Fibroblast of skin of back (primary cell): ENCODE data around the gene PLXNA4.
"Not testable (repeated sequence)": the region's sequence is repeated elsewhere in the genome, so short reads cannot be mapped to it uniquely, and the experiment has no call there.

ENCODE experiments used
- DNase-seq: peaks from one replicate; pipeline ENCODE4 v3.0.0-alpha.2; 2013

Gene PLXNA4

DNA sequence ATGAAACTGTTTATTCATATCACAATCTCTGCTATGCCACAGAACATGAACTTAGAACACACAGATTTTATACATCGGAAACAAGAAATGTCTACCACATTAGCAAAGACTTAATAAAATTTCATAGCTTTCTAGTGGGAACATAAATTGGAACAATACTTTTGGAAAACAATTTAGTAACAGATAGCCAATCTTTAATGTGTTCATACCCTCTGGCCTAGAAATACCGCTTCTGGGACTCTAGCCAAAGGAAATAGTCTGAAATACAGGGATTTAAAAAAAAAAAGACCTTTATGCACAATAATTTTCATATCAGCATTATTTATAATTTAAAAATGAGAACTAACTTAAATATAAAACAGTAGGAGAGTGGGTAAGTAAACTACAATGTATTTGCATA lies 168.5 kb downstream of the PLXNA4 start:
- DNase-seq = peak; percentile 28

DNA sequence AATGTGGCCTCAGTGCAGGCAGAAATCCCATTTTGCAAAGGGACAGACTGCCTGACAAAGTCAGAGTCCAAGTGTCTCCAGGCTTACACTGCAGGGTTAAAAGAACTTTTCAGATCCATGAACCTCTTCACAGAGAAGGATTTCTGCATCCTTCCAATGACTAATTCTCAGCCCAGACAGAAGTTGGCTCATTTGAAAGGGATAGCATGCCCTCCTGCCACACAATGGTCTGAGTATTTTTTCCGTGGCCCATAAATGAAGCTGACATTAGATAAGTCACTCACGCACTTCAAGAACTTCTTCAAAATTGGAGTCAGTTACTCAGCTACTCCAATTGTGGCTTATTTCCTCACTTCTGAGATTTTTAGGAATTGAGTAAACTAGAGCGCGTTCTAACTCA lies 170.2 kb downstream of the PLXNA4 start:
- DNase-seq = no peak

DNA sequence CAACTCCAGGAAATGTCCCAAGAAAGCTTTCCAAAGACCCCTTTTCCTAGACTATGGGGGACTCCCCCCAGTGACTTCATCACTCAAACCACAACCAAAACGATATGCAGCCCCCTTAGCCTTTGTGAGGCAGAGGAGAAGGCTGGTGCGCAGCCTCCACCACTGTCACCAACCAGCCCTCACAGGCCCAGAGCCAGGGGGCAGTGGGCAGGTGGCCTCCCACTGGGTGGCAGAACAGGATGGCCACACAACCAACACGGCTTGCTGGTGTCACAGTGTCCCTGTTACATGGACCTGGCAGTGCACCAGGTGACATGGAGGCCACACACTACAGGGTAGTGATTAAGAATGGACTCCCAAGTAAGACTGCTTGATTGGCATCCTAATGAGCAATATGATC lies 172.0 kb downstream of the PLXNA4 start:
- no peak for DNase-seq

DNA sequence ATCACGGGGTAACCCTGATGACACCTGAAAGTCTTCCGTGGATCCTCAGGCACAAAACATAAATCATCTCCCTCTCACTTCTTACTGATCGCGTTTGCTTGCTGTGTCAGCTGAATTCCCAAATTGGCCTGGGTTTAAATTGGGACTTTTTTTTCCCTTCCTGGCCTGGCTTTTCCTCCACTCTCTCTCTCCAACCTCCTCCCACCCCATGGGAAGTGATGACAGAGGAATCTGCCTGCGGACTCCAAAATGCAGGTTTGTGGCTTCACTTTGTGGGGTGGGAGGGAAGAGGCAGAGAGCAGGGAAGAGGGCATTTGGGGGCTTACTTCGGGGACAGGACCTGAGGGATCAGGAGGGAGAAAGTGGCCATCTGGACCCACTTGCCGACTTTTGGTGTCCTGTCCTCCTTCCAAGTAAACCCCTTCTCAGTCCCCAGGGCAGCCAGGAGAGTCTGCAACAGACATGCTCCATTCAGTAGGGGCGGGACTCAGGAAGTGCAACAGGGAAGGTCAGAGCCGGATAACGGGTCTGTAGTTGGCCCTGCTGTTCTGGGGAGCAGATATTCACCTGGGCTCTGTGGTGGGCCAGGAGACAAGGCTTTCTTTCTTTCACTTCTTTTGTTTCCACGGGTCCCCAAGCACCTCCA lies 172.7 kb downstream of the PLXNA4 start:
- DNase-seq = no peak

DNA sequence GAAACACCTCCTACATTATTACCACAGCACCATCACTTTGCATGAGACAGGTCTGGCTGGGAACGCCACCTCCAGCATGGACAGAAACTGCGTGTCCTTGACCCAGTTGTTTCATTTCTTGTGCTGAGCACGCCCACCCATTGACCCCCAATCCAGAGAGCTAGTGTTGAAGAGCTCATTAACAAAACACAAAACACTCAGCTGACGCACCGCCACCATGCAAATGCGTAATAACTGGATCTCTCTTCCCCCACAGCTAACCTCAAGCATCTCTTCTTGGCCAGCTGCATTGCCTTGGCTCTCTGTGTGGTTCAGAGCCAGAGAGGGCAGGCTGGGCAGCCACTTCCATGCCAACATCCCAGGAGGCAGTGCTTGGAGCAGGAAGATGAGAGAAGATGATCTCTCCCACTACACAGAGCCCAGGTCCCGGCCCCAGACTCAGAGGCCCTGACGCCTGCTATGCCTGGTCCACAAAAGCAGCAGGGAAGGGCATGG lies 173.5 kb downstream of the PLXNA4 start:
- DNase-seq = no peak

DNA sequence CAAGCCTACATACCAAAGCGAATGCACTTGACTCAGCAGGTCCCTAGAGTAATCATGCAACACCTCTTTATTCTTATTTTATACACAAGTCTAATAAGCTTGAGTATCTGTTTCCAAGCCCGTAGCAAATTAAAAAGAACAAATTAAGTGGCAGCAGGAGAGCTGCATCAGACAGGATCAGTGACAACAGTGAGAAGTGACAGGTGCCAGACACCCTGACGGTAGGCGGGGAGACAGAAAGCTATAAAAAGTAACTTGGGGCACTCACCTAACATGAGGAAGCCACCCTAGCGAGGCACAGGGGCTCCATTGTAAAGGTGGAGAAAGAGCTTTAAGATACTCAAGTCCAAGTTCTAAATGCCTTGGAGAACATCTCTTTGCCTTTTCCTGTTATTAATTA lies 174.2 kb downstream of the PLXNA4 start:
- no peak for DNase-seq

DNA sequence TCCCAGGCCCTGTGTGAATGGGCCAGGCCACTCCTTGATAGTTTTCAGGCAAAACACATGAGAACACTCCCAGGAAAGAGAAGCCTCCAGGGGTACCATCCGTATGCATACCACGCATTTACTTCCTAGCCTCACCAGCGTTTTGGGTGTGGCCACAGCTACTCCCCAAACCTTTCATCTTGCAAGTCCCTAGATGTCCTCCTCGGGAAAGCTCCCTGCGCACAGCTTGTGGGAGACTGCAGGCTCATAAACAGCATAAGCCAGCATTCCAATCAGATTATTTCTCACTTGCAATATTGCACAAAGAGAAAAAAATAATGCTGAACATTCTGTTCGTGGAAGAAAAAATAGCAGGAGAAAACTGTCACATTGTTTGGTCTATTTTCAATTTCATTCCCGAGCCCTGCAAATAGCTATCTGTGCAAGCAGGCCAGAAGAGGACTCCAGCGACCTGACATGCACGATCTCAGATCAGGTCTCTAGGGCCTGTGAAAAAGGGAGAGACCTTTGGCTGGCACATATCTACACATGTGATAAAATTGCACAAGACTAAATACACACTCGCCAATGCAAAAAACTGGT lies 175.6 kb downstream of the PLXNA4 start:
- no peak for DNase-seq

DNA sequence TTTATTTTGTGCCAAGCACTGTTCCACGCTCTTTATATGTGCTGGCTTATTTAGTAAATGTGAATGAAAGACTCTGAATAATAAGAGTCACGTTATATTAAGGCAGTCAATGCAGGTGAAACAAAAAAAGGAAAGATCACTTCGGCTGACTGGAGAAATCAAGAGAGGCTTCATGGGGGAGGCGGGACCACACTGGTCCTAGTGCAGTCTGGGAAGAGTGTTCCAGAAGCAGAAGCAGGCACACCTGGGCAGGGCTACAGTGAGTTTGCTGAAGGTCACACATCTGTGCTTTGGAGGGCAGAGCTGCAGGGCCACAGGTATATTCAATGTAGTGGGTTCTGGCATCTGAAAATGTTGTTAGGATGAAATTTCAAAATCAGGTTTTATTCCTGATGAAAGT lies 176.9 kb downstream of the PLXNA4 start:
- DNase-seq = no peak

DNA sequence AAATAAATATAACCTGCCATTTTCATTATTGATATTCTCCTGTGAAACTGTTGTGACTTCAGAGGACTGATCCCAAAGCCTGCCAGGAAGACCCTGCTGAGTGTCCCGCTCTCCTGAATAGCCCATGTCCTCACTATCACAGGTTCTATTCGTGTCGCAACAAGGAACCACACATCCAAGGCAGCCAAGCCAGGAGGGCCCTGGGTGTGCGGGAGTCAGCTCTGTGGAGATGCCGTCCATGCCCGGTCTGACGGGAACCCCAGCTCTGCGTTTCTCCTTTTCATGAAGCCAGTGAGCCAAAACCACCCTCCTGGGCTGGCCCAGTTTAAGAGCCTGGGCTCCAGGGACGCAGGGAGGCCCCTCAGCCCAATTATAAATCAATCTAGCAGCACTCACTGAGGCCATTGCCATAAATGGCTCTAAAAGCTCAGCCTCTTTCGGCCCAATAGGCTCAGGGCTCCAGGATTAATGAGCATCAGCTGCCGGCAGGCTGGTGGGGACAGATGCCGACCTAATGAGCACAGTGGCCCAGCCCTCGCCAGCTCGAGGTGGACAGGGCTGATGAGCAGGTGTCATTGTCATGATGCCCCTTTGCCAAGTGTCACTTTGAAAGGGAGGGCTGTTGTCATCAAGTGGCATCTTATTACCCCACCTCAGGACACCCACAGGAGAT lies 177.9 kb downstream of the PLXNA4 start:
- DNase-seq = no peak

DNA sequence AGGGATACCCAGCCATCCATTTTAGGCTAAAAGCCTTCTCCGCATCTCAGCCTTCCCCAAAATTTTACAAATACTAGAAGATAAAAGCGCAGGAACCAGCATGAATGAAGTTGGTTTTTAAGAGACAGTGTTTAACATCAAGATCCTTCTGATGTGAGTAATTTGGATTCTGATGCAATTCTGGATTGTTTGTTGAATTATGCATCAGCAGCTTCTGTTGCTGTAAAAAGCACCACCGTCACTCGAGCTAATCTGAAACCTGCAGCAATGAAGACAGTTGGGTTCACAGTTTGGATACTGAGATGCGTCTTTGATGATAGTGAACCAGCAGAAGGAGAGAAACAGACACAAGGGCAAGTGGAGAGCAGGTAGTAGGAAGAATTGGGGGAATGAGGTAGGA lies 179.2 kb downstream of the PLXNA4 start:
- no peak for DNase-seq

DNA sequence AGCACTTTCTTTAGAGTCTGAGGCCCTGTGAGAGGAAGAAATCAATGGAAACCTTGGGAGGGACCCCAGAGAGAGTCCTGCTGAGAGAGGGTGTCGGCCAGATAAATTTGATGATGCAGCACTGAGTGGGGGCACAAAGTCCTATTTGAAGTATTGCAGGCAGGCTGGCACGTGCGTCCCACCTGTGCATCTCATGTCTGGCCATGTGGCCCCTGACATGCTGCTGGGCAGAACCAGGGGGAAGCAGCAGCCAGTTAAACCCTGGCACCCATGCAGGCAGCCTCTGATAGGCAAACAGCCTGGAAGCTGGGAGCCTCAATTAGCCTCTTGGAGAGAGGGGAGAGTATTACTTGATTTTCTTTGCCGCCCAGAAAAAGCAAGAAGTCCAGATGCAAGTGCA lies 180.9 kb downstream of the PLXNA4 start:
- DNase-seq = no peak

DNA sequence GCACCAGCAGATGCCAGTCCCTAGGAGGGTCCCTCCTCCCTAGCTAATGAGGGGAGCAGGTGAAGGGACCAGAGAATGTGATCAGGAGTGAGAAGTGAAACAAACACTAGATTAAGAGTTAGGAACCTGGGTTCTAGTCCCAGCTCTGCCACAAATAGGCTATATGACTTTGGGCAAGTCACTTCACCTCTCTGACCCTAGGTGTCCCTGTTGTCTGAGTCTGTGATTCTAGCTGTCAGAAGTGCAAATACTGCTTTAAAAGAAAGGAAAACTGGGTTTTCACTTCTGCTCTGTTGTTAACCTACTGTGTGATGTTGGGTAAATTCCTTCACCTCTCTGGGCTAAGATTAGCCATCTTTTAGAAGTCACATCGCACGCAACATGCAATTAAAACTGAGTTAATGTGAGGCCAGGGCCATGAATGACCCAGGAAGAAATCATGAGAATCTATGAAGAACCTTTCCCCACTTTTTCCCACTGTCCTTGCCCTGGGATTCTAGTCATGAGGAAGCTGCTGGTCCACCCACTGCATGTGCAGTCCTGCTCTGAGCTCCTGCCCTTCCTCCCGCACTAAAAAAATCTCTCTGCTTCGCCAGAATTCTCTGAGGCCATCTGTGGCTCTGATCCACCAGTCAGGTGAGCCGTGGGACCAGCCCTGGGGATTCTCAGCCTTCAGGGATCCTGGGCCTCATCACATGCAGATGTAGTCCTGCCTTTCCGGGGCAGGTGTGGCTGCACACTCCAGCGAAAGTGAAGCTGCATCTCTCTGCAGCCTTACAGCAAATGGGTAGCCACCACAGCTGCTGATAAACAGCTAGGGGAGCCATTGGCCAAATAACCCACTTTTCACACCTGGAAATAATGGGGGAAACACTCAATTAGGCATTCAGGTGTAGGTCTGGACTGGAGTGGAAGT lies 181.7 kb downstream of the PLXNA4 start:
- no peak for DNase-seq

DNA sequence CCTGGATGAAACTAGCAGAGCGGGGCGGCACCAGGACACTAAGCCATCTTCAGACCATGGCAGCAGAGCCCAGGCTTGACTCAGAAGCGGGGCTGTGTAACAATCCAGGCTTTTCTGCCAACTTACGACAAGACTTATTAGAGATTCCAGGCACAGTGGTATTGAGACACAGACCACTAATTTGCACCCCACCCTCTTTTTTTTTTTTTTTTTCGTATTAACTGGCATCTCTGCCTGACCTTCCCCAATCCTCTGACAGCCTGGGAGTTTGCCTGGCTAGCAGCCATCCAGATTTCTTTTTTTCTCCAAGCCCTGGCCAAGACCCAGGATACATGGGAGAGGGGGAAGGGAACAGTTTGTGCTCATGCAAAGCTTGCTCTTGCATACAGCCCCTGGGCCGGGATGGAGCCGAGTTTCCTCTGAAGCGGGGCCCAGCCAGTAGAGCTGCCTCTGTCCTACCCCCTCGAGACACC lies 182.4 kb downstream of the PLXNA4 start:
- DNase-seq = no peak

DNA sequence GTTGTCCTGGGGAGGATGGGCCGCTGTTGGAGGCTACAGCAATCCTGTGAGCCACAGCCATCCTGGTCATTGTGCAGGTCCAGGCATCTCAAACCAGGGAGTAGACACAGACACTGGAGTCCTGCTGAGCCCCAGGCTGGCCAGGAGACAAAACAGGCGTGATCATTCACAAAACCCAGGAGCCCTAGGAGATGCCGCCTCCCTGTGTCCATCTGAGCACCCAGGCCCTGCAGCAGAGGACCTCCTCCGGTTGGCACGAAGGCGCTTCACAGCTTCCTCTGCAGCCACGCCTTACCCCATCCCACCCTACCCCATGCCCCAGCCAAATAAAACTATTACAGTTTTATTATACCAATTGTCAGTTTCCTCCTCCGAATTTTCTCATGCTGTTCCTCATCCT lies 183.6 kb downstream of the PLXNA4 start:
- DNase-seq = no peak

DNA sequence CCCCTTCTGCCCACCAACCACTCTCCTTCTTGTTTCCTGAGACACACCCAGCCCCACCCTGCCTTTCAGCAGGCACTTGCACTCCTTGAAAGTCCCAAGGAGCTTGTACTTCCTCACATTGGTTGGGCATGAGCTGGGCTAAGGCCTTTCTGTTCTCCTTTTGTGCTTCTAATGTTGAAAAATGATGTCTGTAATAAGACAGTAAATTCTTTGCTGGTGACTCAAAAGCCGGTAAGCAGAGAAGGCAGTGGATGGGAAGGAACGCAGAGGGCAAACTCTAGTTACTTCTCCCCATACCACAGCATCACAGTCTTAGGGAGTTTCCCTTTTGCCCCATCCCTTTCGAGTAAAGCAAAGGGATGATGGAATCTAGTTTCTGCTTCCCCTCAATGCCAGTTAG lies 185.6 kb downstream of the PLXNA4 start:
- peak; percentile 75 for DNase-seq

DNA sequence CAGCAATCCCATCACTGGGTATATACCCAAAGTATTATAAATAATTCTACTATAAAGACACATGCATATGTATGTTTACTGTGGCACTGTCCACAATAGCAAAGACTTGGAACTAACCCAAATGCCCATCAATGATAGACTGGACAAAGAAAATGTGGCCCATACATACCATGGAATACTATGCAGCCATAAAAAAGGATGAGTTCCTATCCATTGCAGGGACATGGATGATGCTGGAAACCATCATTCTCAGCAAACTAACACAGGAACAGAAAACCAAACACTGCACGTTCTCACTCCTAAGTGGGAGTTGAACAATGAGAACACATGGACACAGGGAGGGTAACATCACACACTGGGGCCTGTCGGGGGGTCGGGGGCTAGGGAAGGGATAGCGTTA lies 186.2 kb downstream of the PLXNA4 start:
- not testable (repeated sequence) for DNase-seq

DNA sequence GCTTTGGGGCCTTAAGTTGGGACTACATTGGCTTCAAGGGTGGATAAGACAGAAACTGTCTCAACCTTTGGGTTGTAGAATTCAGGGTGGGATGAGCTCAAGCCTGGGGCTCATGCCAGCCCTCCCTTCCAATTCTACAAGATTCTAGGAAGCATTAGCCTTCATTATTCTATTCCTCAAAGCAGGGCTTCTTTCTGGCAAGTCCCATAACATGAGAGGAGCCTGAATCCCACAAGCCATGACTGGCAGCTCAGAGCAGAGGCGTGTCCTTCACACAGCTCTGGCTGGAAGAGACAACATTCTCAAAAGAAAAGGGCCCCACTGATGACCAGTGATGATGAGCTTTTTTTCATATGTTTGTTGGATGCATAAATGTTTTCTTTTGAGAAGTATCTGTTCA lies 187.6 kb downstream of the PLXNA4 start:
- DNase-seq = no peak

DNA sequence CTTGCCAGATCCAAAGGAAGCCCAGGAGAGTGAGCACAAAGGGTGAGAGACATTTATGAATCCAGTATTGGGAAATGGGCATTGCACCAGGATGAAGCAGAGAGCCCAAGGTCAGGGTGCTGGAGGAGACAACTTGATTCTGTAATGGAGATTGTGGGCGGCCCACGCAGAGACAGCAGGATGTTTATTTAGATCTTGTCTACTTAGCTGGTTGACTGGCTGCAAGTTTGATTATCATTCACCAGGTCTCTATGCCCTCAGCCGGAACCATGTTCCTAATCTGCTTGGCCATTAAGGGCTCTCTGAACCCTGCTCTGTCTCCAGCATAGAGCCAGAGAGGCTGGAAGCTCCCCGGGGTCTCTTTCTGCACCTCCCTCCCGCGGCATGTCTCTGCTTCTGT lies 188.7 kb downstream of the PLXNA4 start:
- DNase-seq = no peak

DNA sequence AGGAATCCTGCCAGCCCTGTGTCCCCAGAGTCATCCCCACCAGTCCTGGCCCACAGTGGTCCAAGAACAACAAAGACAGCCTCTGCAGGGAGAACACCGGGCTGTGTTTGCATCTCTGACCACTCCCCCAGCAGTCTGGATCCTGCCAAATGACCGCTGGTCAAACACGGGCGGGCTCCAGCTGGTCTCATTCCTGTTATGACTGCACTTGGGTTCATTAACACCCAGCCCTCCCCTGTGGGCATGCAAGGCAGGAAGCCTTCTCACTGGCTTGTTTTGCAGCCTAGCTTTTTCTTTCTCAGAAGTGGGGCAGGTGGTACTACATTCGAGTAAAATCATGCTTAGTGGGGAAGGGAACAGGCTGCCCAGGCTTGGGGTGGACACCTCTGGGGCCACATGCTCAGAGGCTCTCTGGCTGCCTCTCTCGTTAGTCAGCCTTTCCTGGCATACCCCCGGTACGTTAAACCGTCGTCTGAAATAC lies 190.0 kb downstream of the PLXNA4 start:
- no peak for DNase-seq

DNA sequence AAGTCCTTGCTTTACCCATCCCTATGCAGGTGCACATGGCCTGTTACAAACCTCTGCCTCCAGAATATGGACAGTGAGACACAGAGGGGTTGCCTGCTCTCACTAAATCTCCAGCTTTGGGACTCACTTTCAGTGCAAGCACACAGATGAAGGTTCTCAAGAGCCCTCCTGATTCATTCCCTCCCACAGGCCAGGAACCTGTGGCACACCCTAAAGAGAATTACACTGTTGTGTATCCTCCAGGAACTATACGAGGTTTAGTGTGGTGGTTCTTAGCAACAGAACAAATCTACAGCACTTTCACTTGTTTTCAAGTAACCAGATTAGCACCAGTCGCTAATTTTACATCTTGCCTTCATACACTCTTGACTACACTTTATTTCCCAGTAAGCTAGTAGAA lies 192.3 kb downstream of the PLXNA4 start:
- DNase-seq = no peak

DNA sequence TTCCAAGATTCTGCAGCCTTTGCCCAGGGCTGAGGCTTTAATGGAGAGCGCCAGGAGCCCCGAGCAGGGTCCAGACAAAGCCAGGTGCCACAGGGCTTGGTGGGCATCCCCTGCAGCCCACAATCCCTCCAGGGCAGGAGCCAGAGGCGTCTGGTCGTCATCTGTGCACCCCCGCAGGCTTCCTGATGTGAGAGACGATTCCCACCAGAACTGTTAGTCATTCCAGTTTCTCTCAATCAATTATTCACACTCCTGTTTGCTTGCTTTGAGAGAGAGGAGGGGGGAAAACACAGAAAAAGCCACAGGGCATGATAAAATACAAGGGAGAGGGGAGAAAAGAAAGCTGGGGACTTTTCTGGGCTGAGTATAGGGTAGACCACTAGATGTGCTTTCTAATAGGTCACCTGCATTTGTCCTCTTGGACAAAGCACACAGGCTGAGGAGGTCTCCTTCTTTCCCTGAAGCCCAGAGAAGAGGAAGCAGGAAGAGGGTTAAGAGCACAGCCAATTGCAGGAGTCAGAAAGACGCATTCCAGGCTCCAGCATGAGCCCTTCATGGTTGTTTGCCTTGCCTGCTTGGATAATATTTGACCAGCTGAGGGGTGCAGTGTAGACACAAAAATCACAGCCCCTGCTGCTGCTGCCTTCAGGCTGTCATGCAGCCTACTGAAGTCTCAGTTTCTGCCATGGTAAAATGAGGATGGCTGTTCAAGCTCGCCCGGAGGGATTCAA lies 194.4 kb downstream of the PLXNA4 start:
- DNase-seq = no peak

DNA sequence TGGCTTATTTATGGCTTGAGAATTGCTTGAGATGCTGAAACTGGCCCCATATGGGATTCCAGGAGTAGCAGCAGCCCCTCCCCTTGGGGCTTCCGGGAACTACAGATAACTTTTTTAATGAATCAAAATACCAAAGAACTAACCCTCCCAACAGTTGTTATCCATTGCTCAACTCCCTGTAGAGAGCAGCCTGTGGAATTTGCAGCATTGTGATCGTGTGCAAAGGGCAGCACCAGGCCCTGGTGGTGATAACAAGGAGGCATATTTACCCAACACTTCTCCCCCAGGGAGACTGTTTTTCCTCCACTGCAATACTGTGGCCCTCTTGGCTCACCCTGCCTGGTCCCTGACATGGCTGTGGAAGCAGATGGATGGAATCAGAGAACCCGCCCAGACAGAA lies 196.2 kb downstream of the PLXNA4 start:
- peak; percentile 37 for DNase-seq
